ENCODE results near the gene KIAA1328.

Gene KIAA1328

GRCh38 chr18:36819621-36820020, 9.3 kb upstream of the KIAA1328 start:
- TF ChIP-seq CTCF (conservative IDR thresholded peaks at IDR 0.05; ENCODE audit: control insufficient read depth, insufficient read depth, low read depth, low read length): no peak
- H3K4me3 ChIP-seq (ENCODE audit: control insufficient read depth, low read depth, low read length): no peak overlapping the region
- DNase-seq (ENCODE audit: low read depth): no peak

- no peak for DNase-seq (ENCODE audit: low read depth)
- TF ChIP-seq CTCF (conservative IDR thresholded peaks at IDR 0.05; ENCODE audit: control insufficient read depth, insufficient read depth, low read depth, low read length): no peak
- H3K4me3 ChIP-seq (ENCODE audit: control insufficient read depth, low read depth, low read length): no peak overlapping the region
Observed at GRCh38 chr18:36821681-36822080, 7.2 kb upstream of the KIAA1328 start.

GRCh38 chr18:36825526-36825925, 3.4 kb upstream of the KIAA1328 start:
- TF ChIP-seq CTCF (conservative IDR thresholded peaks at IDR 0.05; ENCODE audit: control insufficient read depth, insufficient read depth, low read depth, low read length): no peak

GRCh38 chr18:36826556-36826955, 2.4 kb upstream of the KIAA1328 start:
- no peak overlapping the region for H3K4me3 ChIP-seq (ENCODE audit: control insufficient read depth, low read depth, low read length)
- peak; percentile 23 for DNase-seq (ENCODE audit: low read depth)

More at GRCh38 chr18:36825526-36825925, 3.4 kb upstream of the KIAA1328 start:
- no peak for DNase-seq (ENCODE audit: low read depth)
- H3K4me3 ChIP-seq (ENCODE audit: control insufficient read depth, low read depth, low read length): no peak overlapping the region

GRCh38 chr18:36828157-36828629, 734 bp upstream of the KIAA1328 start:
- DNase-seq (ENCODE audit: low read depth): peak; percentile 77
- peak overlapping the region; percentile 96 for H3K4me3 ChIP-seq (ENCODE audit: control insufficient read depth, low read depth, low read length)
- TF ChIP-seq CTCF (conservative IDR thresholded peaks at IDR 0.05; ENCODE audit: control insufficient read depth, insufficient read depth, low read depth, low read length): no peak

More at GRCh38 chr18:36826556-36826955, 2.4 kb upstream of the KIAA1328 start:
- no peak for TF ChIP-seq CTCF (conservative IDR thresholded peaks at IDR 0.05; ENCODE audit: control insufficient read depth, insufficient read depth, low read depth, low read length)

- peak overlapping the region; percentile 86 for H3K4me3 ChIP-seq (ENCODE audit: control insufficient read depth, low read depth, low read length)
- no peak for TF ChIP-seq CTCF (conservative IDR thresholded peaks at IDR 0.05; ENCODE audit: control insufficient read depth, insufficient read depth, low read depth, low read length)
- DNase-seq (ENCODE audit: low read depth): peak; percentile 59
Observed at GRCh38 chr18:36829362-36830157, 633 bp downstream of the KIAA1328 start.
